Measurements from ENCODE around the gene ATP1A1. TPM values are rescaled to one million over a fixed set of nuclear protein-coding genes. Genes with fewer than 3 reads are reported as not detected.

Gene ATP1A1
- total and polyA plus RNA-seq, 2 experiments from 2014 or later = 117 to 202 TPM

DNA sequence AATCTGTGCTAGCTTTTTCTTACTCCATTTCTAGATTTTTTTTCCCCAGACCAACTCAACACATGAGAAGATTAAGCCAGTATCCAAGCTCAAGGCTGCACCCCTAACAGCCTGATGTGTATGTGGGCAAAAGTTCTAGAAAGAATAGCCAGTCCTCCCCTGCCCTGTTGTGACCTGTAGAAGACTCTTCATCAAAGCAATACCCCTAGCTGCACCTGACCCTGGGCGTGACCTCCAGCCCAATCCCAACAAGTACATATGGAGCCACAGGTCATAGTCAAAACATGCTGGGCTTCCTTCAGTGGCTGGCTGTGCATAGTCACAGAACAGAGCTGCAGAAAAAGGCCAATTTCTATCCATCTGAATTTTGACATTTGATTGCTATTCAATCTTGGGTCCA lies 72.5 kb downstream of the ATP1A1 start:
- no peaks in the 10 kb centered on the region for H3K4me1 ChIP-seq (ENCODE audit: insufficient read depth)
- H3K27ac ChIP-seq (ENCODE audit: low read depth) = no peak overlapping the region
- ATAC-seq (no peak), DNase-seq (ENCODE audit: low spot score) (no peak)
- H3K9me2 ChIP-seq (ENCODE audit: insufficient read depth) = no peaks in the 10 kb centered on the region
- no peaks in the 10 kb centered on the region for H3K27me3 ChIP-seq (ENCODE audit: insufficient read depth)
- no peak for TF ChIP-seq NANOG (IDR thresholded peaks at IDR 0.05; ENCODE audit: borderline replicate concordance)
- no peak for TF ChIP-seq ZNF114 (CRISPR knock-in tag; IDR thresholded peaks at IDR 0.05)
- no peak for TF ChIP-seq STAT1 (IDR thresholded peaks at IDR 0.05; ENCODE audit: unreplicated experiment)
- TF ChIP-seq, protein P1, sequence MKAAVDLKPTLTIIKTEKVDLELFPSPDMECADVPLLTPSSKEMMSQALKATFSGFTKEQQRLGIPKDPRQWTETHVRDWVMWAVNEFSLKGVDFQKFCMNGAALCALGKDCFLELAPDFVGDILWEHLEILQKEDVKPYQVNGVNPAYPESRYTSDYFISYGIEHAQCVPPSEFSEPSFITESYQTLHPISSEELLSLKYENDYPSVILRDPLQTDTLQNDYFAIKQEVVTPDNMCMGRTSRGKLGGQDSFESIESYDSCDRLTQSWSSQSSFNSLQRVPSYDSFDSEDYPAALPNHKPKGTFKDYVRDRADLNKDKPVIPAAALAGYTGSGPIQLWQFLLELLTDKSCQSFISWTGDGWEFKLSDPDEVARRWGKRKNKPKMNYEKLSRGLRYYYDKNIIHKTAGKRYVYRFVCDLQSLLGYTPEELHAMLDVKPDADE (IDR thresholded peaks at IDR 0.05) = no peak
- TF ChIP-seq, protein P2, sequence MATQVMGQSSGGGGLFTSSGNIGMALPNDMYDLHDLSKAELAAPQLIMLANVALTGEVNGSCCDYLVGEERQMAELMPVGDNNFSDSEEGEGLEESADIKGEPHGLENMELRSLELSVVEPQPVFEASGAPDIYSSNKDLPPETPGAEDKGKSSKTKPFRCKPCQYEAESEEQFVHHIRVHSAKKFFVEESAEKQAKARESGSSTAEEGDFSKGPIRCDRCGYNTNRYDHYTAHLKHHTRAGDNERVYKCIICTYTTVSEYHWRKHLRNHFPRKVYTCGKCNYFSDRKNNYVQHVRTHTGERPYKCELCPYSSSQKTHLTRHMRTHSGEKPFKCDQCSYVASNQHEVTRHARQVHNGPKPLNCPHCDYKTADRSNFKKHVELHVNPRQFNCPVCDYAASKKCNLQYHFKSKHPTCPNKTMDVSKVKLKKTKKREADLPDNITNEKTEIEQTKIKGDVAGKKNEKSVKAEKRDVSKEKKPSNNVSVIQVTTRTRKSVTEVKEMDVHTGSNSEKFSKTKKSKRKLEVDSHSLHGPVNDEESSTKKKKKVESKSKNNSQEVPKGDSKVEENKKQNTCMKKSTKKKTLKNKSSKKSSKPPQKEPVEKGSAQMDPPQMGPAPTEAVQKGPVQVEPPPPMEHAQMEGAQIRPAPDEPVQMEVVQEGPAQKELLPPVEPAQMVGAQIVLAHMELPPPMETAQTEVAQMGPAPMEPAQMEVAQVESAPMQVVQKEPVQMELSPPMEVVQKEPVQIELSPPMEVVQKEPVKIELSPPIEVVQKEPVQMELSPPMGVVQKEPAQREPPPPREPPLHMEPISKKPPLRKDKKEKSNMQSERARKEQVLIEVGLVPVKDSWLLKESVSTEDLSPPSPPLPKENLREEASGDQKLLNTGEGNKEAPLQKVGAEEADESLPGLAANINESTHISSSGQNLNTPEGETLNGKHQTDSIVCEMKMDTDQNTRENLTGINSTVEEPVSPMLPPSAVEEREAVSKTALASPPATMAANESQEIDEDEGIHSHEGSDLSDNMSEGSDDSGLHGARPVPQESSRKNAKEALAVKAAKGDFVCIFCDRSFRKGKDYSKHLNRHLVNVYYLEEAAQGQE (IDR thresholded peaks at IDR 0.05; ENCODE audit: unreplicated experiment) = no peak
- TF ChIP-seq POLR2AphosphoS5 (IDR thresholded peaks at IDR 0.05; ENCODE audit: low read depth) = no peak
- no peak for TF ChIP-seq CREB1 (CRISPR knock-in tag; IDR thresholded peaks at IDR 0.05; ENCODE audit: low read depth)
- TF ChIP-seq, protein P3, sequence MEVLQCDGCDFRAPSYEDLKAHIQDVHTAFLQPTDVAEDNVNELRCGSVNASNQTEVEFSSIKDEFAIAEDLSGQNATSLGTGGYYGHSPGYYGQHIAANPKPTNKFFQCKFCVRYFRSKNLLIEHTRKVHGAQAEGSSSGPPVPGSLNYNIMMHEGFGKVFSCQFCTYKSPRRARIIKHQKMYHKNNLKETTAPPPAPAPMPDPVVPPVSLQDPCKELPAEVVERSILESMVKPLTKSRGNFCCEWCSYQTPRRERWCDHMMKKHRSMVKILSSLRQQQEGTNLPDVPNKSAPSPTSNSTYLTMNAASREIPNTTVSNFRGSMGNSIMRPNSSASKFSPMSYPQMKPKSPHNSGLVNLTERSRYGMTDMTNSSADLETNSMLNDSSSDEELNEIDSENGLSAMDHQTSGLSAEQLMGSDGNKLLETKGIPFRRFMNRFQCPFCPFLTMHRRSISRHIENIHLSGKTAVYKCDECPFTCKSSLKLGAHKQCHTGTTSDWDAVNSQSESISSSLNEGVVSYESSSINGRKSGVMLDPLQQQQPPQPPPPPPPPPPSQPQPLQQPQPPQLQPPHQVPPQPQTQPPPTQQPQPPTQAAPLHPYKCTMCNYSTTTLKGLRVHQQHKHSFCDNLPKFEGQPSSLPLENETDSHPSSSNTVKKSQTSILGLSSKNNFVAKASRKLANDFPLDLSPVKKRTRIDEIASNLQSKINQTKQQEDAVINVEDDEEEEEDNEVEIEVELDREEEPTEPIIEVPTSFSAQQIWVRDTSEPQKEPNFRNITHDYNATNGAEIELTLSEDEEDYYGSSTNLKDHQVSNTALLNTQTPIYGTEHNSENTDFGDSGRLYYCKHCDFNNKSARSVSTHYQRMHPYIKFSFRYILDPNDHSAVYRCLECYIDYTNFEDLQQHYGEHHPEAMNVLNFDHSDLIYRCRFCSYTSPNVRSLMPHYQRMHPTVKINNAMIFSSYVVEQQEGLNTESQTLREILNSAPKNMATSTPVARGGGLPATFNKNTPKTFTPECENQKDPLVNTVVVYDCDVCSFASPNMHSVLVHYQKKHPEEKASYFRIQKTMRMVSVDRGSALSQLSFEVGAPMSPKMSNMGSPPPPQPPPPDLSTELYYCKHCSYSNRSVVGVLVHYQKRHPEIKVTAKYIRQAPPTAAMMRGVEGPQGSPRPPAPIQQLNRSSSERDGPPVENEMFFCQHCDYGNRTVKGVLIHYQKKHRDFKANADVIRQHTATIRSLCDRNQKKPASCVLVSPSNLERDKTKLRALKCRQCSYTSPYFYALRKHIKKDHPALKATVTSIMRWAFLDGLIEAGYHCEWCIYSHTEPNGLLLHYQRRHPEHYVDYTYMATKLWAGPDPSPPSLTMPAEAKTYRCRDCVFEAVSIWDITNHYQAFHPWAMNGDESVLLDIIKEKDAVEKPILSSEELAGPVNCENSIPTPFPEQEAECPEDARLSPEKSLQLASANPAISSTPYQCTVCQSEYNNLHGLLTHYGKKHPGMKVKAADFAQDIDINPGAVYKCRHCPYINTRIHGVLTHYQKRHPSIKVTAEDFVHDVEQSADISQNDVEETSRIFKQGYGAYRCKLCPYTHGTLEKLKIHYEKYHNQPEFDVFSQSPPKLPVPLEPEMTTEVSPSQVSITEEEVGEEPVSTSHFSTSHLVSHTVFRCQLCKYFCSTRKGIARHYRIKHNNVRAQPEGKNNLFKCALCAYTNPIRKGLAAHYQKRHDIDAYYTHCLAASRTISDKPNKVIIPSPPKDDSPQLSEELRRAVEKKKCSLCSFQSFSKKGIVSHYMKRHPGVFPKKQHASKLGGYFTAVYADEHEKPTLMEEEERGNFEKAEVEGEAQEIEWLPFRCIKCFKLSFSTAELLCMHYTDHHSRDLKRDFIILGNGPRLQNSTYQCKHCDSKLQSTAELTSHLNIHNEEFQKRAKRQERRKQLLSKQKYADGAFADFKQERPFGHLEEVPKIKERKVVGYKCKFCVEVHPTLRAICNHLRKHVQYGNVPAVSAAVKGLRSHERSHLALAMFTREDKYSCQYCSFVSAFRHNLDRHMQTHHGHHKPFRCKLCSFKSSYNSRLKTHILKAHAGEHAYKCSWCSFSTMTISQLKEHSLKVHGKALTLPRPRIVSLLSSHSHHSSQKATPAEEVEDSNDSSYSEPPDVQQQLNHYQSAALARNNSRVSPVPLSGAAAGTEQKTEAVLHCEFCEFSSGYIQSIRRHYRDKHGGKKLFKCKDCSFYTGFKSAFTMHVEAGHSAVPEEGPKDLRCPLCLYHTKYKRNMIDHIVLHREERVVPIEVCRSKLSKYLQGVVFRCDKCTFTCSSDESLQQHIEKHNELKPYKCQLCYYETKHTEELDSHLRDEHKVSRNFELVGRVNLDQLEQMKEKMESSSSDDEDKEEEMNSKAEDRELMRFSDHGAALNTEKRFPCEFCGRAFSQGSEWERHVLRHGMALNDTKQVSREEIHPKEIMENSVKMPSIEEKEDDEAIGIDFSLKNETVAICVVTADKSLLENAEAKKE (CRISPR knock-in tag; IDR thresholded peaks at IDR 0.05) = no peak
- no peak overlapping the region for H3K4me2 ChIP-seq
- H3K27me3 Mint-ChIP-seq (ENCODE audit: insufficient read depth, low read depth, poor library complexity) = no peaks in the 10 kb centered on the region
- no peaks in the 10 kb centered on the region for H3K36me3 ChIP-seq (ENCODE audit: insufficient read depth)
- H4K20me1 ChIP-seq (replicated peaks; ENCODE audit: insufficient read depth) = no peaks in the 10 kb centered on the region
- H3K9me3 Mint-ChIP-seq = no peaks in the 10 kb centered on the region
- no peaks in the 10 kb centered on the region for H3F3A ChIP-seq (replicated peaks; ENCODE audit: low read depth)
- H3K27ac Mint-ChIP-seq = no peak overlapping the region
- H3K4me1 Mint-ChIP-seq = no peaks in the 10 kb centered on the region
- H2AFZ ChIP-seq = no peak overlapping the region
- H3K79me2 ChIP-seq (replicated peaks; ENCODE audit: insufficient read depth) = no peaks in the 10 kb centered on the region
- no peak overlapping the region for H3K4me3 ChIP-seq
- H3K36me3 Mint-ChIP-seq (ENCODE audit: low read depth) = no peaks in the 10 kb centered on the region
- no peak overlapping the region for H3K4me3 Mint-ChIP-seq
